Endothelial cell of umbilical vein (primary cell): ENCODE results near the gene SPINK1. TPM values are rescaled to one million over a fixed set of nuclear protein-coding genes. Genes with fewer than 3 reads are reported as not detected.

Experiments used
- BruUV-seq: library from RNA; stranded (reverse); fragments of 400-500 nt; replicated peaks from 2 replicates; lab custom pipeline; 2021; lab: Mats Ljungman, UMichigan
- CTCF ChIA-PET: fragments of 300-600, 350-600 bp; sonication (Branson Sonifier 250); formaldehyde crosslinking; loops from one replicate; lab custom pipeline; 2021; ENCODE audit warnings: antibody characterized with exemption, inconsistent platforms; lab: Charles Lee
- POLR2A ChIA-PET: fragments of 300-600, 350-600 bp; sonication (Branson Sonifier 250); formaldehyde crosslinking; loops from one replicate; lab custom pipeline; 2021; ENCODE audit warnings: antibody characterized with exemption, inconsistent platforms; lab: Charles Lee
- DNase-seq: peaks from one replicate; pipeline ENCODE4 v3.0.0-alpha.2; 2011; ENCODE audit warnings: low read depth, low spot score
- FAIRE-seq: peaks from 2 replicates; lab custom pipeline; 2011; peaks lifted over from hg19 to GRCh38; lab: Jason Lieb, UNC
- H2AFZ ChIP-seq: 2 replicates; pipeline ENCODE4 v1.6.0; 2012; ENCODE audit warnings: low read depth, low read length, control low read depth, inconsistent platforms
- H3K27ac ChIP-seq: 2 replicates; pipeline ENCODE4 v1.5.1; 2011; ENCODE audit warnings: low read depth, mild to moderate bottlenecking, control low read depth, low read length, moderate library complexity; ENCODE audit not compliant: insufficient read depth
- H3K27me3 ChIP-seq, 2 experiments: 2 replicates each; pipeline versions ENCODE4 v1.6.0 to v1.6.1; 2011; ENCODE audit warnings: low read length in 2 of 2, mixed read lengths in 1 of 2; ENCODE audit not compliant: control insufficient read depth in 2 of 2, insufficient read depth in 2 of 2
- H3K36me3 ChIP-seq, 2 experiments: 2 replicates in 1 of 2; 3 replicates in 1 of 2; pipeline ENCODE4 v1.5.1; 2011; ENCODE audit warnings: low read length in 2 of 2, mild to moderate bottlenecking in 1 of 2, moderate library complexity in 1 of 2; ENCODE audit not compliant: control insufficient read depth in 2 of 2, insufficient read depth in 2 of 2; ENCODE audit errors: extremely low read depth in 1 of 2
- H3K4me1 ChIP-seq: 3 replicates; pipeline ENCODE4 v1.5.1; 2011; ENCODE audit warnings: mild to moderate bottlenecking, low read length; ENCODE audit not compliant: control insufficient read depth, insufficient read depth; ENCODE audit errors: extremely low read depth
- H3K4me2 ChIP-seq: 2 replicates; pipeline ENCODE4 v1.6.1; 2011; ENCODE audit warnings: low read length, control low read depth, mixed read lengths; ENCODE audit not compliant: insufficient read depth
- H3K4me3 ChIP-seq, 3 experiments: fragments of 200-600 bp in 1 of 3; sonication (generic), shearing (Covaris generic) in 1 of 3; replicated peaks in 1 of 3; 2 replicates each; pipeline ENCODE4 v1.5.1; 2011 to 2016; ENCODE audit warnings: control low read depth in 3 of 3, low read length in 3 of 3, mild to moderate bottlenecking in 2 of 3, inconsistent platforms in 1 of 3, low read depth in 1 of 3, moderate library complexity in 1 of 3; ENCODE audit not compliant: insufficient read depth in 1 of 3
- H3K79me2 ChIP-seq: 2 replicates; pipeline ENCODE4 v1.6.0; 2012; ENCODE audit warnings: low read length, inconsistent platforms; ENCODE audit not compliant: control insufficient read depth, insufficient read depth
- H3K9ac ChIP-seq: replicated peaks from 2 replicates; pipeline ENCODE3; 2011; ENCODE audit warnings: low read length, control low read depth; ENCODE audit not compliant: insufficient read depth; ENCODE audit errors: extremely low read depth
- H3K9me1 ChIP-seq: replicated peaks from 3 replicates; pipeline ENCODE4 v1.6.0; 2011; ENCODE audit warnings: mild to moderate bottlenecking, low read length; ENCODE audit not compliant: control insufficient read depth, insufficient read depth; ENCODE audit errors: extremely low read depth
- H3K9me3 ChIP-seq: replicated peaks from 2 replicates; pipeline ENCODE4 v1.5.1; 2012; ENCODE audit warnings: low read length, inconsistent platforms; ENCODE audit not compliant: control insufficient read depth, insufficient read depth
- H4K20me1 ChIP-seq: replicated peaks from 2 replicates; pipeline ENCODE3; 2011; ENCODE audit warnings: mild to moderate bottlenecking, low read length; ENCODE audit not compliant: control insufficient read depth, insufficient read depth; ENCODE audit errors: extremely low read depth
- FOS ChIP-seq: IDR thresholded peaks from 2 replicates; pipeline ENCODE4 v1.6.1; 2011; ENCODE audit warnings: mild to moderate bottlenecking, low read length, moderate library complexity, borderline replicate concordance; ENCODE audit not compliant: insufficient read depth
- GATA2 ChIP-seq: IDR thresholded peaks from 2 replicates; pipeline ENCODE4 v1.7.0; 2011; ENCODE audit warnings: low read depth, mild to moderate bottlenecking, moderate library complexity, mixed read lengths, low read length; ENCODE audit not compliant: insufficient read length, insufficient read depth
- POLR2A ChIP-seq: IDR thresholded peaks from 2 replicates; pipeline ENCODE4 v1.6.1; 2012; ENCODE audit warnings: low read depth, mild to moderate bottlenecking, control low read depth, low read length
- dilution Hi-C: fragments of 300-500 bp; cut with MboI; formaldehyde crosslinking; loops from one replicate; pipeline ENCODE4 v1.15.0; 2019; ENCODE audit warnings: low sequenced_read_pairs; ENCODE audit not compliant: extremely low pct_ligation_motif_present
- intact Hi-C: fragments of 100-400 bp; cut with micrococcal nuclease; formaldehyde crosslinking; loops from one replicate; pipeline ENCODE4 v1.10.0; 2022
- polyA plus RNA-seq, 4 experiments: library from polyadenylated mRNA; depleted of rRNA in 3 of 4; stranded (reverse) in 3 of 4; unstranded in 1 of 4; fragments of >200 nt; gene quantifications; 2 replicates each; pipeline versions ENCODE4 v1.2.1 to v1.2.3, GENCODE V29; 2011 to 2012; ENCODE audit warnings: missing spikeins in 1 of 4
- total RNA-seq: library from RNA; stranded (reverse); gene quantifications from 2 replicates; pipeline ENCODE4 v1.2.3, GENCODE V29; 2021

SPINK1 gene
- total and polyA plus RNA-seq, 2 donors (not counting 3 experiments of a cell fraction or from before 2014, with no cell fraction given) = not detected

DNA sequence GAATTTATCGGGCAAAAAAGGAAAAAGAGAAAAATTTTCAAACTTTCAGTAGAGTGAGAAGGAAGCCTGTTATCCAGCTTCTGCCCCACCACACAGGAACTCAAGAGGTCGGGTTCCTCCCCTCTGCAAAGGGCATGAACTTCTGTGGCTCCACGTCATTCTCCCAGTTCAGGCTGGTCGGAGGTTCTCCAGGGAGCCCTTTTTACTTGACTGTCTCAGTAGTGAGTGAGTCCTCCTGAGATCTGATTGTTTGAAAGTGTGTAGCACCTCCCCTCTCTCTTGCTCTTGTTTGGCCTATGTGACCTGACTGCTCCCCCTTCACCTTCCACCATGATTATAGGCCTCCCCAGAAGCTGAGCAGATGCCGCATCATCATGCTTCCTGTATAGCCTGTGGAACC is 9.7 kb downstream of the SPINK1 start:
- Histone ChIP-seq H2AFZ (no peak overlapping the region), H3K36me3 (no peaks in the 10 kb centered on the region), H3K27me3 (peaks cover 4 to 7% of the 10 kb centered on the region in 2 experiments), H3K4me1 (no peaks in the 10 kb centered on the region), H3K4me3 (no peak overlapping the region), H3K79me2 (no peaks in the 10 kb centered on the region), H3K27ac (no peak overlapping the region), H4K20me1 (no peaks in the 10 kb centered on the region), H3K9me1 (no peaks in the 10 kb centered on the region), H3K9me3 (no peaks in the 10 kb centered on the region), H3K9ac (no peak overlapping the region), H3K4me2 (no peak overlapping the region)
- FAIRE-seq (no peak), DNase-seq (no peak)
- no TSS peak for BruUV-seq
- ChIA-PET CTCF (interaction anchor here (6.3 kb wide), 1 partner anchor 192 kb away, joined by 301 read pairs; no protein-coding TSS in a partner anchor), POLR2A (no interaction called here)
- TF ChIP-seq POLR2A = no peak
- dilution Hi-C loops = no loop called here
- intact Hi-C loops = loop anchor here (1.0 kb wide), 1 partner anchor 193 kb away; no protein-coding TSS in a partner anchor

DNA sequence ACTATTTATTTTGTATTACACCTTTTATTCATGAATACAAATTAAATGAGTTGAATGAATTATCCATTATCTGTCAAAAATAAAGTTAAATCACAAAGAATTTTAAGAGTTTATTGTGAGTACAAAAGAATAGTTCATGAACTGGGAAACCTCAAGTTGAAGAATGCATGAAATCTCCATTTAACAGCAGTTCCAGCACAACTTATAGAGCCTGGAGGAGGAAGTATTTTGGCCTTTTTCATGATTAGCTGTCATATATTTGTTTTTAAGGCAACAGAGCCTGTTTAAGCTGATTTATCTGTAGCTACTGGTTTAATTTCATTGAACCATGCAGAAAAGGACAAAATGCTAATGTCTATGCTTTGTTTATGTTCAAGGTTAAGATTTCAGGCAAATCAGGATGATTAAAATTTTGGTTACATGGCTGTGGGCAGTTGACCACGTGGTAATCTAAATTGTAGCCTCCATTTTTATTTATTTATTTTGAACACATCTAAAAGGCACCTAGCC is 12.2 kb downstream of the SPINK1 start:
- Histone ChIP-seq H3K36me3 (no peaks in the 10 kb centered on the region), H3K79me2 (no peaks in the 10 kb centered on the region), H3K4me3 (no peak overlapping the region), H3K4me1 (no peaks in the 10 kb centered on the region), H3K9me1 (no peaks in the 10 kb centered on the region), H3K27ac (no peak overlapping the region), H3K9ac (no peak overlapping the region), H2AFZ (no peak overlapping the region), H4K20me1 (no peaks in the 10 kb centered on the region), H3K27me3 (peaks cover 4% of the 10 kb centered on the region in 2 experiments), H3K4me2 (no peak overlapping the region), H3K9me3 (no peaks in the 10 kb centered on the region)
- intact Hi-C loops (no loop called here), dilution Hi-C loops (no loop called here)
- DNase-seq (no peak), FAIRE-seq (no peak)
- BruUV-seq = no TSS peak
- CTCF ChIA-PET = interaction anchor here (1.8 to 2.9 kb wide), 2 partner anchors 192 to 195 kb away, joined by 5 to 14 read pairs; no protein-coding TSS in a partner anchor
- POLR2A ChIA-PET = no interaction called here
- TF ChIP-seq GATA2 (no peak), FOS (no peak), POLR2A (no peak)
